HG03159 (cell line): Measurements from ENCODE around the gene NFATC2.

Experiments used
- ATAC-seq: cut with Tn5 transposase; IDR thresholded peaks from one replicate; pipeline ENCODE4 v1.9.1; 2021; ENCODE audit warnings: mild to moderate bottlenecking, moderate library complexity; ENCODE audit not compliant: unreplicated experiment

NFATC2 gene

DNA sequence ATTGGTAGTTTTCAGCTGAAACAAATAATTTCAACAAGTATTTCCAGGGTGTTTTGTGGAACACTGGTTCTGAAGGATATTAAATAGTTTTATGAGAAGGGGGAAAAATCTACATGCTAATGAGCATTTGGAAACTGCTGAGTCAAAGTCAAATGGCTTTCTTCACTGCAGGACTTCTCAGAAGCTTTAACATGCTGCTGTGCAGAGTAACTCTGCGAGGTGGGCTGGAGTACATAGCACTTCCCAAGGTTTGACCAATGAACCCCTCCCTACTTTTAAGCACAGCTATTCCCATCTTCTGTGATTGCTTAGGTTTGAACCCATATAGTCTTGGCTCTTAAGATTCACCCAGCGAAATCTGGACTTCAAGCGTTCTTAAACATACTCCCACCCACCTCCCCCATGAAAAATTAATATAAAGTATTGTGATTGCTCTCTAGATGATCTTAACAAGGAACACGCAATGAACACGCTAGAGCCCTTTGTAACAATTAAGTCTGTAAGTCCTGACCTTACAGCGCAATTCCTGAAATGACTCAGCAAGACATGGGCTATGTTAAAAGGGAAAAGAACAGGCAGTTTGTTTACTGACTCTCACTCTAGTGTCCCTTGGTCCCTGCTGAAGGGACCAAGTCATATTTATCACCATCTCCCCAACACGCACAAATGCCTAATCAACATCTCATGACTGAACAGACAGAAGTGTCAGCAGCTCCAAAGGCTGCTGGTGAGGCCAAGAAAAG is 105.2 kb downstream of the NFATC2 start:
- no peak for ATAC-seq

DNA sequence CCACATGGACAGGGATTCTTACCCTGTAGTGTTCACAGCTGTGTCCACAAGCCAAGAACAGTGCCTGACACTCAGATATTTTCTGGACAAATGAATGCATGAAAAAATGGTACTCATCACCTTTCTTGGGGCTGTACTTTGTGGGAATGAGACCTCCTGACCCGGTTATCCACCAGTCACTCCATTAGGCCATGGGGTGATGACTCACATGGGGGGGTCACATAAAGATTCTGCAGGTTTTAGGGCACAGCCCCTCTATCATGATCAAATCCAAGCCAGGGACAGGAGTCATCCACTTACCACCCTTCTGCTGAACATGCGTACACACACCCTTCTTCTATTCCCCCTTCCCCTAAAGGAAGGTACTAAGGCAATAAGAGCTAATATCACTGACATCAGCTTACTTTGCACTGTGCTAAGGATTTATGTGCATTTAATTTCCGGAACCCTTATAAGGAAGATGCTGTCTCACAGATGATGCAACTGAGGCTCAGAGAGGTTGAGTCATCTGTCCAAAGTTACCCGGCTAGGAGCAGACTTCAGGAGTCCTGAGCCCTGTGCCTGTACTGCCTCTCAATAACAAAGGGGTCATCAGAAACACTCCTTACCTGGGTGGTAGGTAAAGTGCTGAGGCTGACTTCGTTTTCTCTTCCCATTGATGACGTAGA is 107.8 kb downstream of the NFATC2 start:
- no peak for ATAC-seq

DNA sequence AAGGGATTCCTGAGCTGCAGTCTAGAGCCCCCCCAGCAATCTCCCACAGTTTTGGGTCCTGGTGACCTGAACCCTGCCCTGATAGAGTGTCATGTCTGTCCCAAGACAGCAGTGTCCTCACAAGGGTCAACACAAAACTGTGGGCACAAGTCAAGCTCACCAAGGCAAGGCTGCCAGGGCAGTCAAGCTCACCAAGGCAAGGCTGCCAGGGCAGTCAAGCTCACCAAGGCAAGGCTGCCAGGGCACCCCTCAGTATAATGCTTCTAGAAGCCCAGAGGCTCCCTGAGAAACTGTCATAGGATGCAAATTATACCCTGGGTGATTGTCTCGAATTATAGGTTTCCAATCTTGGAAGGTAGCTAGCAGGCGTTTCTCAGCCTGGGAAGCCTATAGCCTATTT is 108.5 kb downstream of the NFATC2 start:
- ATAC-seq: no peak

DNA sequence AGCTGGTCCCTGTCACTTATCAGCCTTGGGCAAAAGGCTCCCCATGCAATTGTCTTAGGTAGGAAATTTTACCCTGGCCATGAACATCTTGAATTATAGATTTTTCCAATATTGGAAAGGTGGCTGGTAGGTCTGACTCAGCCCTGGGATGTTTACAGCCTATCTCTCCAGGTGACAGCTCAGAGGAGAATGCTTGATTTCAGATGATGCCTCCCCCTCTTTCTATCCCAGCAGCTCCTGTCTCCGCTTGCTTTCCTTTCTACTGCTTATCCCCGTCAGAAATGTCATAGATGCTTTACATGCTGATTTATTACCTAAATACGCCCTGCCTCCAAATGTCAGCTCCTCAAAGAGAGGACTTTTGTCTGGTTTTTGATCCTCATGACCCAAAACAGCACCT is 109.6 kb downstream of the NFATC2 start:
- ATAC-seq: no peak

DNA sequence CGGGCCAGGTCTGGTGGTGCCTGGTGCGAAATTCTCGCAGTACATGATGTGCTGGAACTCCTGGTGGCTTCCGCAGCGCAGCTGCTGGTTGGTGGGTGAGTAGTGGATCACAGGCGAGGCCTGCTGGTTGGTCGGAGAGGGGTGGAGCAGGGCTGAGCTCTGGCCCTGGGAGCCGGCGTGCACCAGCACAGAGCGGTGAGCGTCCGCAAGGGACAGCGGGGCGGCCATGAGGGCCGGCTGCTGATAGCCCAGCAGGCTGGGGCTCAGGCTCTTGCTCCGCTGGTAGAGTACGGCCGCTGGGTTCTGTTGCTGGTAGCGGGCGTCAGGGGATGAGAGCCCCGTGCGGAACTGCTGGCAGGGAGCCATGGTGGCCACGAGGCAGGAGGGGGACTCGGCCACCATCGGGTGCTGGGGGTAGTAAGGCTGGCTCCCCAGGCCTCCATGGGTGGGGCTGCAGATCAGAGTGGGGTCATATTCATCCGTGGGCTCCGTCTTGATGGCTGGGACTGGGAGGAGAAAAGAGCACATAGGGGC is 110.2 kb downstream of the NFATC2 start:
- ATAC-seq: no peak

DNA sequence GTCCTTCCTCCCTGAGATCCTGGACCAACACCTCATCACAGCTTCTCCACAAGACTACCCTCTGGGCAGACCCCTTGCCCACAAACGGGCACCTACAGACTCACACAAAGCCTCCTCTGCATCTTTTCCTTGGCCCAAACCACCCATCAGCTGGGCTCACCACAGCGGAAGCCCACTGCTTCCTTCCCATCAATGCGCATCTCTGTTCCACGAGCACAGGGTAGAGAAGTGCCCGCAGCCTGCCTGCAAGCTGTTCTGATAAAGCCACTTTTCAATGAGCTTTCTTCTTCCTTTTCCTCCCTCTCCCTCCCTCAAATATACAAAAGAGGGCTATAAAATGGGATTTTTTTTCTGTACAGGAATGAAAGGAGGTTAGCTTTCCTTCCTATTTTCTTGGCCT is 111.2 kb downstream of the NFATC2 start:
- ATAC-seq: no peak

DNA sequence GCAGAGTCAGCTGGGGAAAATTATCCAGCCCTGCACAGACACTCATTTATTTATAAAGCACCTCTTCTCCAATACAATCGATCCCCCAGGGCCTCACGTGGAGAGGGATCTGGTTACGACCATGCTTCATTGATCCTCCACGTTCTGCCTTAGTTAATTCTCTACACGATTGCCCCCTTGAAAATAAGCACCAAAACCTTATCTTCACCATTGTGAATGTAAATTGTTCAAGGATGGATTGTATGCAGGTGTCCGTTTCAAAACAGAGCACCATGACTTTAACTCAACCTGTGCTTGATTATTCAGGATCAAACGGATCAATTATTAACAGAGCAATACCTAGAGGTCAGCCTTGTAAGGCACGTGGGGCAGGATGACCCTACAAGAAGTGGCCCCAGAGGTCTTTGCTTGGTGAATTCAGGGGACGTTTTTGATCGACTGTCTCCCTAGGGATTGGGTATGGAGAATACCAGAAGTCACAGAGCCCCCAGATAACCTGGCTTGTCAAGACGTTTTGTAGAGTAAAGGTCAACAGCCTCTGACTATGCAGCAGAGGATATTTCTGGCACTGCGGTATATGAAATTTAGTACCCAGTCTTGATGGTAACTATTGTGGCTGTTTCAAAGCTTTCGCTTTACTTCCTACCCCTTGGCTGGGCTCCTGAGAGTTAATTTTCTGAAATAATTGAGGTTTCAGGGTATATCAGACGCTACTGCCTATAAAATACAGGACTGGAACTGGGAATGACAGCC is 112.1 kb downstream of the NFATC2 start:
- ATAC-seq: no peak

DNA sequence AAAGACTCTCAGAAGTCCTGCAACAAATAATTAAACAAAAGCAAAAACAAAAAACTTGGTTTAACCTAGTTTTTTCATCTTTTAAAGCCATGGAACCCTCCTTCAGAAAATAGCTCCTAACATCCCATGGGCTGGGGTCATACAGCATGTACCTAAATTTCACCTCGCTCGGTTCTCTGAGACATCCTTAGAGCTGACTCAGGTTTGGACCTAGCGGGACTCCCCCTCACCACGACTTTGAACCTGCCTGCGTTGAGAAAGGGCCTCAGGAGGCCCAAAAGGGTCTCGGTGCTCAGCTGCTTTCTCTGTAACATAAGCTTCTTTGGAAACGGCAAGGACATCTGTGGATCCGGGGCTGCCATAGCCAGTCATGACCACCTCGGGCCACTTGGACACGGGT is 112.8 kb downstream of the NFATC2 start:
- no peak for ATAC-seq

DNA sequence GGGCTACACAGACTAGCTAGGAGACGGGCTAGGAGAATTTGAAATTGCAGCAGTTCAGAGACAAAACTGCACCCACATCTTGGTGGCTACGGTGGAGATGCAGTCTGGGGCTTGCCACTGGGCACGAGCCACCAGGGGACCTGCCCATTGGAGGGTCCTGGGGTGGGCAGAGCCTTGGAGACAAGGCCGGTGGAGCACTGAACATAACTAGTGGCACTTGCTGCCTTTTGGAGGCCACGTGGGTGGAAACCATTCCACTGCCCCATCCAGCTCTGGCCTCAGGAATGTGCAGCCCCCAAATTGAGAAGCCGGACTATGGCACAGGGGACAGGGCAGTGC is 113.4 kb downstream of the NFATC2 start:
- no peak for ATAC-seq

DNA sequence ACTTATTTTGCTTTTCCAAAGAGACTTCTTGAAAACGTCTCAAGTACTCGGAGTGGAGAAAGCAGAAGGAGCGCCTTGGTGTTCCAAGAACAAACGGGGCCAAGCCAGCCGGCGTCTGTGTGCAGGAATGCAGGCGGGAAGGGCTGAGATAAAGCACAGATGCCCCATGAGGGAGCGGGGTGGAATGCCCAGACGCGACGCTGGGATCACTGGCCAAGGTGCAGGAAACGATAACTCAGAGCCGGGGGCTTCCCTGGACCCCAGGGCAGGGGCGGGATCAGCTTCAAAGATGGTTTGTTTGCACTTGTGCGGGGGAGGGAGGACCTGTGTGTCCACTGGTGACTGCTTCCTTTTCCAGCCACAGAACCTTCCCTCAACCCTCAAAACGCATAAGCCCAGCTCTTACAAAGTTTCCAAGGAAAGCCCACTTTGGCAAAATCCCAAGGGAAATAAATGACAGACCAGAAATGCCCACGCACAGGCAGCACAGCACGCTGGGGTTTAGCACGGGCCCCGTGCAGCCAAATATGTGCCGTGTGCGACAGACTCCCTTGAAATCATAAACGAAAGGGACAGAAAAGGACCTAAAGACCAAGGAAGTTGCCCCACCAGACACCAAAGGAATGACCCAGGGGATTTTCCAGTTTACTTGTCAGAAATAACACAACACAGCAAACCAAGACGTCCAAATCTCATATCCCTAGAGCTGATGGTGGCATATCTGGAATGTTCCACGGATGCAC is 113.9 kb downstream of the NFATC2 start:
- ATAC-seq: no peak

DNA sequence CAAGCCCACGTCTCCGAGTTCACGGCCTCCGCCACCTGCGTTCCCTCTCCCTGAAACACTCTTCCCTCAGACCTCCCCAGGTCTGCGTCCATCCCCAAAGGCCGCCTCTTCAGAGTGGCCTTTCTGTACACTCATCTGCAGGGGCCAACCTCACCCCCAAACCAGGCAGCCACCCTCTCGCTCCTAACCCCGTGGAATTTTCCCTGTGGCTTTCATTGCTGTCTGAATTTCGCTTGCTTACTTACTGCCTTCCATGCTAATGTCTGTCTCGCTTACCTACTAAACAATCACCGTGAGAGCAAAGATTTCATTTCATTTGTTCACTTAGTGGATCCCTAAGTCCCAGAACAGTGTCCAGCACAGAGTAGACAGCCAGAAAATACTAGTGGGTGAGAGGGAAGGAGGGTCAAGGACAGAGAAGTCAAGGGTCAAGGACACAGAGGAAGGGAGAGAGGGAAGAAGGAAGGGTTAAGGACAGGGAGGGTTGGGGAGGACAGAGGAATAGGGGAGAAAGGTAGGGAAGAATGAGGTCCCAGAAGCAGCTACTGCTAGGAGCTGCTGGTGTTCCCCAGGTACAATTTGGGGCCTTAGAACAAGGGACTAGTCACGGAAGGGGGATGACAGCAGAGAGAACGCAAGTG is 114.7 kb downstream of the NFATC2 start:
- no peak for ATAC-seq

DNA sequence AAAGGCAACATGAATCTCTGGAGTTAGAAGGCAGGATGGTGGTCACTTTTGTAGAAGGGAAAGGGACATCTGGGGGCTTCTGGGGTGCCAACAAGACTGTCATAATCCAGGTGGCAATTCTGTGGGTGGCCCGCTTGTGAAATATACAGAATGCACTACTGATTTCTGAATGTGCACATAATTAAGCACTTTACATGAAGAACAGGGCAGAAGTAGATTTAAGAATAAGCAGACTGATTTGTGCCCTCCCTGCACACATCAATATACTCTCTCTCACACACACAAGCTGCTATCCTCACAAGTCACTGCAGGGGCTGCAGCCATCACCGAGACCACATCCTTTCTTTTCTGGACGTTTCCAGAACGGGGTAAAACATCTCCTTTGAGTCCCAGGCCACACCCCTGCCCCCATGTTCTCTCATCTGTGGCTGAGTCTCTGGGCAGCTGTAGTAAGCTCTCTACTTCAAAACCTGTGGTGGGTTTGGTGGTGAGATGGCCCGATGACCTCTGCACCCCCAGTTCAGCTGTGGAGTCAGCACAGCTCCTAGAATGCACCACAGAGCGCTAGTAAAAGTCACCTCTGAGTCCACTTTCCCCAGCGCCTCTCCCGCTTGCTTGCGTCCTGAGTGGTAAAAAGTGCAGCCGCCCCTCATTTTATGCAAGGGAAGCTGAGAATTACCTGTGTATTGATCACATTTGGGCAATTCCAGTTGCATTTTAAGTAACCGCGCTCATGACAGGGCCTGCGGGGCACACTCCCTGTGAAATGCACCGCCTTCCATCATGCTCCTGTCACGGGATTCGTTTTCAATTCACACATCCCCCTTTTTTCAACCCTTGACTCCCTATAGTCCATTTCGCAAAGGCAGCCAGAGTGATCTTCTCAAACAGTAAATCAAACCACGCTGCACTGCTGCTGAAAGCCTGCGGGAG is 115.5 kb downstream of the NFATC2 start:
- ATAC-seq: no peak

DNA sequence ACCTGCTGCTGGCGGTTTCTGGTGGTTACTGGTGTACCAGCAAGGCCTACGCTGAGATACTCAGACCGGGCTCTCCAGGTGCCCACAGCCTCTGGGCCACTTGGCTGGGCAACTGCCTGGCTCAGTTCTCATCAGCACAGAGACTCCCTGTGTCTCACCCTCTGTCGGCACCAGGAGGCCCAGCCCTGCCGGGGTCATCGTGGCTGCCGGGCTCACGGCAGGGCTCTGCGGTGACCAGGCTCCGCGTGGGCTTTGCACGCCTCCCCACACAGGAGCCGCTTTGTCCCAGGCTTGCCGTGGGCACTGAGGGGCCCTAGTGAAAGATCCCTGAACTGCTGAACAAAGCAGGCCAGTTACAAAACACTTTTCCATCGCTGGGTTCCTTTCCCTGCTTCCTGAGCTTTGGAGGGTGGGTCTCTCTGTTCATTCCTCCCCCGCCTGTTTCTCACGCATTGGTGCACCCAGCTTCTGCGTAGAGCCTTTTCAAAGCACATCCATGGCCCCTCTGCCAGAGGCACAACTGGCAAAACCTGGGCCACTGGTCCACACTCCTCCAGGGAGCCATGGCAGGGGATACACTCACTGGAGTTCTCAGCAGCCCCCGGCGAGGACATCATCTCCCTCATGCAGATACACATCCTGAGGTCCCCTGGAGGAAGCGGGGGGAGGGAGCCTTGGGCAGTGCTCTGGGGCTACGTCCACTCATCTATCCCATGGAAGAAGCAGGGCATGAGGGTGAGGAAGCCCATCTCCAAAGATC is 117.0 kb downstream of the NFATC2 start:
- ATAC-seq: no peak

DNA sequence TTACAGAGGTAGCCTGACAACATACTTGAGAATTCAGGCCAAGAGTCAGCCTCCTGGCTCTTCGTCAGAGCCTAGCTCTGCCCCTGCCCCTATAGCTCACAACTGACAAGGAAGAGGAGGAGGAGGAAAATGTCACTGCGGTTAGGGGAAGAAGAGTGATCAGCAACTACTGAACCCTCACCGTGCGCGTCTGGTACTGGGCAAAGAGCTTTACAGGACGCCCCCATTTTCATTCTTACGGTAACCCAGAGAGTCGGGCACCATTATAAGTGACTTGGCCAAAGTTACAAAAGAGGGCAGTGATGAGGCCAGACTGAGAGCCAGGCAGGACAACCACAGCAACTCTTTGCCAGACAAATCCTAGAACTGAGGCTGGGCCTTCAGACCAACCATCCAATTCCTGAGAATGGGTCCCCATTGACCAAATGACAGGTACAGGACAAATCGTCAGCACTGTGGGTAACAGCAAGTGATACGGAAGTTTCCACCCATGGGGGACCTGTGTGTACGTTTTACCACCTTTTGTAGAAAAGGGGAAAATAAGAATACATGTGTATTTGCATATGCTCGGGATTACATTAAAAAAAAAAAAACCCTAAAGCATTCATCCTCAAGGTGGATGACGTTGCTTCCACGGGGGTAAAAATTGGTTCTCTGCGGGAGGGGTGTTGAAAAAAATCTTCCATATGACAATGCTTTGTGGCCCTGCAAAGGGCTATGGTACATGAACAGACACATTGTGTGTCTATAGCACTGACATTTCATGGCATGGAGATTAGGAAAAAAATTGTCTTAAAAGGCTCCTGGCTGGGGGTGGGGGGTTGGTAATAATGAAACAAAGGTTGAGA is 118.0 kb downstream of the NFATC2 start:
- ATAC-seq: no peak

DNA sequence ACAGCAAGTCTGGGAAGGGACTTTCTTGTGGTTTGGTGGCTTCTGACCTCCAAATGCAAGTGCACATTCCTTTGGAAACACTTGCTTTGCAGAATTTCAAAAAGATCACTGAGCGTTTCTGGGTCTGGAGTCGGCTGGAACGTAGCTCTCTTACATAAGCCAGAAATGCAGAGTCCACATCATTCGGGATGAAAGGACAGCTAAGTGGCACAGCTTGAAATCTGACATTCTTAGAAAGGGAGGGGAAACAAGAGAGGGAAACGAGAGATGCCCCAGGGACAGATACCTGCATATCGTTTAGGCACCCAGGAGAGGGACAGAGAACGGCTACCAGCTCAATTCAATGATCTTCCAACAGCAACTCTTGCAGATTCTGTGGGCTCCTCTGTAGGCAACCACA is 118.7 kb downstream of the NFATC2 start:
- ATAC-seq: no peak

DNA sequence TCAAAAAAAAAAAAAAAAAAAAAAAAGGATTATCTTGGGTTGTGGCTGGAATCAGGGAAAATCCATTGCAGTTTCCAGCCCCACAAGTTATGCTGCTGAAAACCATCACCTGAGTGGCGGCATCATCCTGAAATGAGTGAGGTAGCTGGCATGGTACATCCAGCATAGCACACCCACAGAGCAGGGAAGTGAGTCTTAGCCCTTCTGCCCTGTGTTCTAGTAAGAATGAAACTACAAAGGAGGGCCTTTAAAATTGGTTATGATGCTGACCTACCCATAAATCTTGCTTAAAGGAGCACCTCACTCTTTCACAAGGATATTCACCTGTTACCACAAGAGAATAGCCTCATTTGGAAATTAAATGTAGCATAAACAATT is 119.2 kb downstream of the NFATC2 start:
- ATAC-seq: peak; percentile 73

DNA sequence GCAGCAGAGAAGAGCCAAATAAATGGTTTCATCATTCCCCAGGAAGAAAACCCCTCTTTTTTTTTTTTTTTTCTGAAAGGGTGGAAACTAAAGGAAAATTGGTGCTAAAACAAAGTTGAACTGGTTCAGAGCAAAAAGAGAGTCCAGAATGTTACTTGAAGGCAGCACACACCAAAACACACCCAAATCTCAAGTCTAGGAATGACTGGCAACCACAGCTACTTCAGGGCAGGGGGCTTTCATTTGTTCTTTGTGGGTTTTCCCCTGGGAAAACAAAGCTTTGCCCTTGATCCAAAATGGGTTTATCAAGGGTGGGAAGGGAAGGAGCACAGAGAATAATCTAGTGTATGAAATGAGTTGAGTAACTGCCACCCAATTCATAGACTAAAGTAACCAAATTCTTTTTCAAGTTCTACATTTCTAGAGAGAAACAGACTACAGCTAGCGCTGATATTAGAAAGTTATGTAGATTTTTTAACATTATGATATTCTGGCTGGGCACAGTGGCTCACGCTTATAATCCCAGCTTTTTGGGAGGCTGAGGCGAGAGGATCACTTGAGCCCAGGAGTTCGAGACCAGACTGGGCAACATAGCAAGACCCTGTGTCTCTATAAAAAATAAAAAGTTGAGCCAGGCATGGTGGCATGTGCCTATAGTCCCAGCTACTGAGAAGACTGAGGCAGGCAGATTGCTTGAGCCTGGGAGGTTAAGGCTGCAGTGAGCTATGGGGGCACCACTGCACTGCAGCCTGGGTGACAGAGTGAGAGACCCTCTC is 119.8 kb downstream of the NFATC2 start:
- no peak for ATAC-seq
